PC-3 (cell line): ENCODE results near the gene SLC9A9. TPM values are rescaled to one million over a fixed set of nuclear protein-coding genes. Genes with fewer than 3 reads are reported as not detected.
"Not testable (repeated sequence)": the region's sequence is repeated elsewhere in the genome, so short reads cannot be mapped to it uniquely, and the experiment has no call there.

Experiments
- ATAC-seq: fragments of 200-7000 bp; cut with Tn5 transposase; 2 replicates; pipeline ENCODE4 v1.9.1; 2020; ENCODE audit warnings: mild to moderate bottlenecking, moderate library complexity
- BruUV-seq: library from RNA; stranded (reverse); fragments of 400-500 nt; replicated peaks from 2 replicates; lab custom pipeline; 2021; lab: Mats Ljungman, UMichigan
- CTCF ChIA-PET: fragments of 300-600 bp; sonication (Branson Sonifier 250); formaldehyde crosslinking; loops from one replicate; lab custom pipeline; 2022; ENCODE audit warnings: antibody characterized with exemption; lab: Charles Lee
- POLR2A ChIA-PET: fragments of 300-600 bp; sonication (Branson Sonifier 250); formaldehyde crosslinking; loops from one replicate; lab custom pipeline; 2022; ENCODE audit warnings: antibody characterized with exemption; ENCODE audit not compliant: unreplicated experiment; lab: Charles Lee
- DNase-seq: peaks from one replicate; pipeline ENCODE4 v3.0.0-alpha.2; 2015
- H2AFZ ChIP-seq: fragments of 300-600 bp; sonication (generic); 2 replicates; pipeline ENCODE4 v1.6.0; 2016; ENCODE audit warnings: antibody characterized with exemption, low read length
- H3F3A ChIP-seq: fragments of 300-600 bp; sonication (generic); one replicate; pipeline ENCODE4 v1.6.0; 2017; ENCODE audit warnings: antibody characterized with exemption, low read length, control low read depth, mild to moderate bottlenecking; ENCODE audit not compliant: unreplicated experiment
- H3K27ac ChIP-seq: fragments of 300-600 bp; sonication (generic); 2 replicates; pipeline ENCODE4 v1.5.1; 2016; ENCODE audit warnings: mild to moderate bottlenecking, low read length
- H3K27me3 ChIP-seq: fragments of 300-600 bp; sonication (generic); 2 replicates; pipeline ENCODE4 v1.6.1; 2016; ENCODE audit warnings: low read length, mixed read lengths
- H3K36me3 ChIP-seq: fragments of 300-600 bp; sonication (generic); 2 replicates; pipeline ENCODE4 v1.6.1; 2016; ENCODE audit warnings: low read depth, mixed run types, low read length, mixed read lengths
- H3K4me1 ChIP-seq: fragments of 300-600 bp; sonication (generic); 2 replicates; pipeline ENCODE4 v1.5.1; 2016; ENCODE audit warnings: low read length; ENCODE audit not compliant: insufficient read depth
- H3K4me2 ChIP-seq: fragments of 300-600 bp; sonication (generic); 2 replicates; pipeline ENCODE4 v1.6.0; 2016; ENCODE audit warnings: low read length
- H3K4me3 ChIP-seq: fragments of 300-600 bp; sonication (generic); 2 replicates; pipeline ENCODE4 v1.5.1; 2016; ENCODE audit warnings: mild to moderate bottlenecking, low read length, mixed read lengths
- H3K79me2 ChIP-seq: fragments of 300-600 bp; sonication (generic); 2 replicates; pipeline ENCODE4 v1.6.1; 2017; ENCODE audit warnings: low read length, mixed read lengths
- H3K9ac ChIP-seq: fragments of 300-600 bp; sonication (generic); 2 replicates; pipeline ENCODE4 v1.6.0; 2016; ENCODE audit warnings: mild to moderate bottlenecking, low read length
- H3K9me2 ChIP-seq: fragments of 300-600 bp; sonication (generic); replicated peaks from 2 replicates; pipeline ENCODE4 v1.6.1; 2016; ENCODE audit warnings: mixed run types, low read length, mixed read lengths
- H3K9me3 ChIP-seq: fragments of 300-600 bp; sonication (generic); 2 replicates; pipeline ENCODE4 v1.6.1; 2016; ENCODE audit warnings: low read length, mixed read lengths
- H4K20me1 ChIP-seq: fragments of 300-600 bp; sonication (generic); 2 replicates; pipeline ENCODE4 v1.6.1; 2016; ENCODE audit warnings: low read length, mixed read lengths
- CTCF ChIP-seq: fragments of 300-600 bp; sonication (generic); conservative IDR thresholded peaks from 2 replicates; pipeline ENCODE4 v1.5.1; 2017; ENCODE audit warnings: antibody characterized with exemption, low read depth, mild to moderate bottlenecking, low read length
- EZH2 ChIP-seq: fragments of 300-600 bp; sonication (generic); IDR thresholded peaks from one replicate; pipeline ENCODE4 v1.6.1; 2017; ENCODE audit warnings: antibody characterized with exemption, mild to moderate bottlenecking, low read length; ENCODE audit not compliant: unreplicated experiment
- EZH2phosphoT487 ChIP-seq: fragments of 300-600 bp; sonication (generic); IDR thresholded peaks from 2 replicates; pipeline ENCODE4 v1.6.1; 2018; ENCODE audit warnings: mild to moderate bottlenecking, antibody characterized with exemption, low read length, borderline replicate concordance
- intact Hi-C: fragments of 100-400 bp; cut with micrococcal nuclease; formaldehyde crosslinking; loops from 2 replicates; pipeline ENCODE4 v1.9.0; 2023
- total RNA-seq: library from RNA; depleted of rRNA; stranded (reverse); fragments of >200 nt; gene quantifications from 2 replicates; pipeline ENCODE4 v1.2.3, GENCODE V29; 2014

Gene SLC9A9
- total RNA-seq, 1 experiment from 2014 or later = 0.07 TPM

- CTCF ChIA-PET = no interaction called here
- no peak; the same call in 1 of the 2 replicates for ATAC-seq
- TF ChIP-seq EZH2phosphoT487 (no peak), EZH2 (no peak), CTCF (no peak)
- H3F3A ChIP-seq = no peaks in the 10 kb centered on the region
- H3K9me3 ChIP-seq = no peaks in the 10 kb centered on the region
- intact Hi-C loops = loop anchor here (1.0 kb wide), 1 partner anchor 65 kb away; no protein-coding TSS in a partner anchor
- H2AFZ ChIP-seq = no peak overlapping the region
- no peak overlapping the region for H3K27ac ChIP-seq
- H3K79me2 ChIP-seq = no peaks in the 10 kb centered on the region
- no peaks in the 10 kb centered on the region for H4K20me1 ChIP-seq
- no peaks in the 10 kb centered on the region for H3K36me3 ChIP-seq
- POLR2A ChIA-PET = no interaction called here
- no peak for DNase-seq
- H3K9ac ChIP-seq = no peak overlapping the region
- no peak overlapping the region for H3K4me3 ChIP-seq
- H3K4me2 ChIP-seq = no peak overlapping the region
- H3K4me1 ChIP-seq = no peaks in the 10 kb centered on the region
- H3K9me2 ChIP-seq = no peaks in the 10 kb centered on the region
- no TSS peak for BruUV-seq
- no peaks in the 10 kb centered on the region for H3K27me3 ChIP-seq
Measured at GRCh38 chr3:143698682-143699303, 149.5 kb downstream of the SLC9A9 start.

- ChIA-PET POLR2A (no interaction called here), CTCF (no interaction called here)
- no peak overlapping the region for H2AFZ ChIP-seq
- TF ChIP-seq CTCF (peak; percentile 39; the same call in 1 of the 2 replicates), EZH2 (no peak)
- no peaks in the 10 kb centered on the region for H3K27me3 ChIP-seq
- no peak overlapping the region for H3K4me2 ChIP-seq
- H3K9me3 ChIP-seq = no peaks in the 10 kb centered on the region
- intact Hi-C loops = loop anchor here (1.0 kb wide), 1 partner anchor 65 kb away; no protein-coding TSS in a partner anchor
- no peak overlapping the region for H3K9ac ChIP-seq
- H3K4me1 ChIP-seq = no peaks in the 10 kb centered on the region
- no peak overlapping the region for H3K27ac ChIP-seq
- H3F3A ChIP-seq = no peaks in the 10 kb centered on the region
- BruUV-seq = no TSS peak
- peak; percentile 91 for ATAC-seq
- H3K36me3 ChIP-seq = no peaks in the 10 kb centered on the region
- no peaks in the 10 kb centered on the region for H3K9me2 ChIP-seq
- peak; percentile 49 for DNase-seq
- H3K4me3 ChIP-seq = no peak overlapping the region
- no peaks in the 10 kb centered on the region for H4K20me1 ChIP-seq
- no peaks in the 10 kb centered on the region for H3K79me2 ChIP-seq
Measured at GRCh38 chr3:143697975-143698374, 150.3 kb downstream of the SLC9A9 start.

- not testable (repeated sequence) for BruUV-seq
Measured at GRCh38 chr3:143695333-143695732, 152.9 kb downstream of the SLC9A9 start.

More at GRCh38 chr3:143695333-143695732, 152.9 kb downstream of the SLC9A9 start:
- H3K9me3 ChIP-seq, H3K36me3 ChIP-seq, H2AFZ ChIP-seq, H3K9me2 ChIP-seq, H3F3A ChIP-seq, H3K27ac ChIP-seq, ATAC-seq, H3K4me3 ChIP-seq, CTCF ChIA-PET, H3K27me3 ChIP-seq, DNase-seq, H3K79me2 ChIP-seq, H3K4me2 ChIP-seq, H4K20me1 ChIP-seq, H3K4me1 ChIP-seq, H3K9ac ChIP-seq, intact Hi-C loops, POLR2A ChIA-PET: not testable (repeated sequence)
